HG03103 (cell line): ENCODE measurements around the gene RHBG.

Experiments used
- ATAC-seq: cut with Tn5 transposase; IDR thresholded peaks from one replicate; pipeline ENCODE4 v1.9.1; 2021; ENCODE audit warnings: low read depth; ENCODE audit not compliant: unreplicated experiment

The RHBG gene

DNA sequence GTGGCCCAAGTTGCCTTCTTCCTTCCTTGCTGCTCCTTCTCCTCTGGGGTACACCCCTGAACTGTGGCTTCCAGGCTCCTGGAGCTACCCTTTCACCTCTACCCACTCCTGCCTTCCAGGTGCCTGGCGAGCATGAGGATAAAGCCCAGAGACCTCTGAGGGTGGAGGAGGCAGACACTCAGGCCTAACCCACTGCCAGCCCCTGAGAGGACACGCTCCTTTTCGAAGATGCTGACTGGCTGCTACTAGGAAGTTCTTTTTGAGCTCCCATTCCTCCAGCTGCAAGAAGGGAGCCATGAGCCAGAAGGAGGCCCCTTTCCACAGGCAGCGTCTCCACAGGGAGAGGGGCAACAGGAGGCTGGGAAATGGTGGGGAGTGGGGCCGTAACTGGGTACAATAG, 15.6 kb downstream of the RHBG start:
- ATAC-seq, result no peak

DNA sequence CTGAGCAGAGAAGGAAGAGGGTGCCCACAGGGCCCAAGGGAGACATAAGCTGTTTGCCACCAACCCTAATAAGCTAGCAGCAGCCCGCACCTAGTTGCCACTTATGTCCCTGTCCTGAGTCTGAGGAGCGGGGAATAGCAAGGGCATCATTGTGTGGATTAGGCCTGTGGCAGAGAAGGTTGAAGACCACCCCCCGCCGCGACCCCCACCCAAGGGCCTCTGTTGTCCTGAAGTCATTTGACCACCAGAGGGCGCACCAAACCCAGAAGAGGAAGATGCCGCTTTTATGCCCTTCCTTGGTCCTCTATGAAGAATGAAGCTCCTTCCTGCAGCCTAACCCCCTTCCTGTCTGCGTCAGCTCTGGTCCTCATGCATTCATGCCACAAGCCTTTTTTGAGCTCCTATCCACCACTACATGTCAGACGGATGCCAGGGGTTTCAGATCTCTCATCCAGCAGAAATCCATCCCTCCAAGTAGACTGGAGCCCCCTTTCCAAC, 16.6 kb downstream of the RHBG start:
- no peak for ATAC-seq

DNA sequence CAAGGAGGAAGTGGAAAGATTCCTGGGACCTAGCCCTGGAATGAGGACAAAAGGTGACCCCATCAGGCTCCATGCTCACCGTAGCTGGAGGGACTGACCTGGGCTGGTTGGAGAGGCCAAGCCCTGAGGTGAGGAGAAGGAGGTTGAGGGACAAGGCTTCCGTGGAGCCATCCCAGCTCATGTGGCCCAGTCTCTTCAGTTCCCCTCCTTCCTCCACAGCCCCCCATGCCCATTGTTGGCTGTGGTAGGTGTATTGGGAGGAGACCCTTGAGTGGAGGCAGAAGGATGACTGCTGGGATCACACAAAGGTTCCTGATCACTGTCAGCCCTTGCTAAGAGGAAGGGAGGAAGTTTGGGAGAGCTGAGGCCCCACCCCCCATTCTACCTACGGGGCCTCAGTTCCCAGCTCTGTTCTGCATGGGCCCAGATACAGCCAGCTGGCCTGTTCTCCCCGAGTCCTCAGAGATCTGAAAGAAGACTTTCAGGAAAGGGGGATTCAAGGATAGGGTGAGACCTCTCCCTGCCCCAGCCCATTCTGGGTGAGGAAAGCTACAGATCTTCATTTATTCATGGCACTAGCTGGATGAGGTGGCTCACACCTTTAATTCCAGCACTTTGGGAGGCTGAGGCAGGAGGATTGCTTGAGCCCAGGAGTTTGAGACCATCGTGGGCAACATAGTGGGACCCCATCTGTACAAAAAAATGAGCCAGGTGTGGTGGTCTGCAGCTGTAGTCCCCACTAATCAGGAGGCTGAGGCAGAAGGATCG, 17.3 kb downstream of the RHBG start:
- no peak for ATAC-seq

DNA sequence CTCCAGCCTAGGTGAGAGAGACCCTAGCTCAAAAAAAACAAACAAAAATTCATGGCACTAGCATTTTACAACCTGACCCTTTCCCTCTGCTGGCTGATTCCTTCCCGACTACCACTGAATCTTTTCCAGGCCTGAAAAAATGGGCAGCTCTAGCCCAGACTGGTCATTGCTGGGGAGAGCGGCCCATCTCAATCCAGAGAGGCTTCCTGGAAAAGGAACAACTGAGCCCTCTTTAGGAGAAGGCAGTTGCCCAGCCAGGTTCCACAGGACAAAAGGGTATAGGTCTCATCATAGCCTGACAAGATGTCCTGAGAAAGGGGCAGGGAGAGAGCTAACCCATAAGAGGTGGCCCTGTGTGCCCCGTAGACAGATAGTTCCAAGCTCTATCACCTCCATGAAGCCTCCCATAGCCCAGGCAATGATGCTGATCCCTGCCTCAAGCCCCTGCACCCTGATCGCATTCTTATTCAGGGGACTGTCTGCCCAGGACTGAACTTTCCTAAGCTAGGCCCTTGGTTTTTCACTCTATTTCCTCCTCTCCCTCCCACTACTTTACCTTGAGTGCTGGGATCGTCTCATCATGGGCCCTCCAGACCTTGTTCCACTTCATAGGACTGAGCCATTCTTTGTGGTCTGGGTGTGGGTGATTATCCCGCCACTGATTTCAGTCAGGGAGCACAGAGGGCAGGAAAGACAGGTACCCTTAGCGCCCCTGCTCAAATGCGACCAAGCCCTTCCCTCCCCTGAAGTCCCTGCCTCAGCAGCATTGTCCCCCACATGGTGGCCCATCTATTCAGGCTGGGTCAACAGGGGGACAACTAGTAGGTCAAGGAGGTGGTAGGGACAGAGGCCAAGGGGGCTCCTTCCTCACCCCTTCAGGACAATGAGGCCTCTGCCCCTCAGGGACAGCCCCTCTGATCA, 18.2 kb downstream of the RHBG start:
- ATAC-seq, result no peak

DNA sequence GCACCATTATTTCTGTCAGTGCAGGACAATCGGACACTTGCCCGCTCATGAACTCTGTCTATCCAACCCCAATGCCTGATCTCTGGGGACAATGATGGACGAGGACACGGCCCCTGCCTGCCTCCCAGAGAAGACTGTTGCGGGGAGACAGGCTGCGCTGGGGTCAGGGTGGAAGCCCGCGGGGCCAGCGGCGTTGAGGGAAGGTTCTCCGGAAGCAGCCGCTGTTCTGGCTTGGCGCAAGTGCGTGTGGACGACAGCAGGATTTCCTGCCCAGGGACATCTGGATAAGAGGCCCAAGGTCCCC, 18.8 kb downstream of the RHBG start:
- no peak for ATAC-seq

DNA sequence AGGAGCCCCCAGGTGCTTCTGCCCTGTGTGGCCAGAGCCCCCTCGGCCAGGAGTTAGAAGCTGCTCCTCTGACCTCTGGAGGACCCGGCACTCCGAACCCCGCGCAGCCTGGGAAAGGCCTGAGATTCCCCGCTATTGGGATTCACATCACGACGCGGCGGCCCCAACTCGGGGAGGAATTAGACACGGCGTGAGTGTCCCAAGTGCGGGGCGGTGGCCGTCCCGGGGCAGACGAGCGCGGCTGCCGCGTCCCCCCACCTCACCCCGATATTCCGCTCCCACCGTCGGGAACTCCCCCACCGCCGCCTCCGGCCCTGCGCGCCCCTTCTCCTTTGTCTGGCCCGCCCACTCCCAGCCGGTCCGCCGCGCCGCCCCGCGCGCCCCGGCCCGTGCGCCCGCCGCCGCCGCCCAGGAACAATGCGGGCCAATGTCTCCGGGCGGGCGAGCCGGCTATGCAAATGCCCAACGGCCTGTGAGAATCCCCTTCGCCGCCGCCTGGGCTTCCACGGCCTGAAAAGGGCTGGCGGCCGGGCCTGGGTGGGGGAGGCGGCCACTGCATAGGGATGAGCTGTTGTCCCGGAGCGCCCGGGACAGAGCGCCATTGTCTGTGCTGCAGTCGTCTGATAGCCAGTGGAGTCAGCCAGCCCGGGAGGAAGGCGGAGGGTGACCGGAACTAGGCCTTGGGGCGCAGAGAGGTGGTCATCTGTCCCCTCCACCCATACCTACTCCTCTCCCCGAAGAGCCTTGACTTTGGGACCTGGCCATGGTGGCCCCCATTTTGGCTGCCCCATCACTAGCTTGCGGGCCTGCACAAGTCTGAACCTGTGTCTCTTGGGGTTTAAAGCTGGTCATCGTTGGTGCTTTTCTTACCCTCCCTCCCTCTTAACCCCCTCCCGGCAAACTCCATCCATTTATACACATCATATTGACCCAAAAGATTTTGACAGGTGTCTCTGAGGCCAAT, 19.4 kb downstream of the RHBG start:
- ATAC-seq, result no peak

DNA sequence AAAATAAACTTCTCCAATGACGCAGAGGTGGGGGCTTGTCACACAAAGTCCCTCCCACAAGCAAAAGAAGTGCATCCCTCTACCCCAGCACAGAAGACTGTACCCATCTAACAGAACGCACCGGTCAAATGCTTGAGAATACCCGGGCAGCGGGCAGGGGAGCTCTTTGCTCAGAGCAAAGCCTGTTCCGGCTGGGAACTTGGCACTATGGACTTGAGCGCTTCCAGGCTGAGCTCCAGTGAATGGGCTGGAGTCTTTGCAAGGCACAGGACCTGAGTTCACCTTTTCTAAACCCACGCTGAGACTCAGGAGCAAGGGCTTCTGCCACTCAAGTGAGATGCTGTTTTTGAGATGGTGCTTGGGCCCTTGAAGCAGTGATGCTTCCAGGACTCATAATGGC, 20.3 kb downstream of the RHBG start:
- no peak for ATAC-seq

DNA sequence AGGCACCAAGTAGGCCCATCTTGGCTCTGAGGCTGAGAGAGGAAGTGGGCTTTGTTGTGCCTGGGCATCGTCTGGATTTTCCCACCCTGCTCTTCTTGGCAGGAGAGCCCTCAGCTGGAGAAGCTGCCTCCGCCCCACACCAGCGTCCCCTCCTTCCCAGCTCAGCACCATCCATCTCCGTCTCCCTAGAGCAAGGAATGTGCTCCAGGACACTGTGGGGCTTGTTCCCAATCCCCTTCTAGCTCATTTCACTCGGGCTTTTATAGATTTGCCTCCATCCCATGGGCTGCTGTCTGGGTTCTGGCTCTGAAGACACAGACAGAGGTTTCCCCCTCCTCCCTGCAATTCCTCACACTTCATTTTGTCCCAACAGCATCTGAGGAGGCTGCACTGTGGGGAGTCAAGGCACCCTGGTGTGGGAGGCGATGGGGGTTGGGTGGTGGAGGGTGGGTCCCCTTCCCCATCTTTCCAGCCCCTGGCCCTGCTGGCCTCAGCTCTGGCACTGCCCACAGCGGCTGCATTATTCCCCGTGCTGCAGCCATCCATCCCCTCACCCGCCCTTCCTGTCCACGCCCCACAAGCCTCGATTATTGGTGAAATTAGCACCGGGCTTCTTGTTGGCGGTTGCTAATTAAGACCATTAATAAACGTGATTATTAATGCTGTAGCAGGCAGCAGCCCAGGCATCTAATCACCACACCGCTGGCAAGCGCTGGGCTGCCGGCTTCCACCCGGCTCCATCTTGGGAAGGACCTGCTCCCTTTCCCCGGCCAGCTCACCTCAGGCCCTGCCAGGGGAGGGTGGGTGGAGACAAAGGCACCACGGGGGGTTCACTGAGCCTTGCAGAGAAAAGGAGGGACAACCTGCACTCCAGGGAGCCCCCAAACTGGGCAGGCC, 21.7 kb downstream of the RHBG start:
- ATAC-seq, result no peak

DNA sequence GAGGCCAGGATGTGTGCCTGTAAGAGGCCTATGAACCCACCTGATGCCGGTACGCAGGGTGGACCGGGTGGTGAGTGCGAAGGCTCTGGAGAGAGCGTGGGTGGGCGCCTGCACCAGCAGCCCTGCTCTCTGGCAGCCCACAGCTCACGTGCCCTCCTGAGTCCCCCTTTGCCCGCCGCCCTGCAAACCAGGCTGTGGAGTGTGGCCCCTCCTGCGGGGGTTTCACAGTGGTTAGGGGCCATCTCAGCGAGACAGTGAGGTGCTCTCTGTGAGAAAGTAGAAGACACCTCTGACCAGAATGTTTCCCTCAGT, 22.3 kb downstream of the RHBG start:
- ATAC-seq, result no peak

DNA sequence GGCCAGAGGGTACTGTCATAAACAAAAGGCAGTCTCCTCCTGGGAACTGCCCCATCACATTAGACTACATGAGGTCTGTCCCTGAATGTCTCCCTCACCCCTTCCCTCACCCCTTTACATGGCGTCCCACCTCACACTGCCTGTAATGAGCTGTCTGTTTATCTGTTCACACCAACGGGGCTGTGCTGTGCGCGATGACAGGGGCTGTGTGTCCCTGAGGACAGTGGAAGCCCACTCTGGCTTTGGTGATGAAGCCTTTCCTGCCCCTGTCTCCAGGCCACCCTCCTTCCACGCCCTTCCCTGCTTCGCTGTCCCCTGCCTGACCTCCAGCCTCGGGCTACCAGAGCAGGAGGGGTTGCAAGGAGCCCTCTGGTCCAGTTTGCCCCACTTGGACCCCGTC, 22.7 kb downstream of the RHBG start:
- no peak for ATAC-seq

DNA sequence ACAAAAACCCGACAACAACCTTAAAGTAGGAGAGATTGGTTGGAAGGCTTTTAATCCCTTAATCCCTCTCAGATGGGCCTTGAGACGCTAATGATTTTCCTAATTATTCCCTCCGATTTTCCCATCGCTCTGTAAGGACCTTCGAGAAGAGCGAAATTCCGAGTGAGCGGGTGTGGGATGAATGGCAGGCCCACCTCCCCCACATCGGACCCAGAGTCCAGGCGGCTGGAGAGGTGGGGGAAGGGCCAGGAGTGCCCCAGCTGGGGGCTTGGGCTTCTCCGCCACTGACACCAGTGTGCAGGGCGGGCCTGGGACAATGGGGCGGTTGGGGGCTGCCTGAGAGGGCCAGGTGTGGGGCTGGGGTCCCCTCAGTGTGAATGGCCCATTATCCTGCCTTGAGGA, 23.4 kb downstream of the RHBG start:
- ATAC-seq, result no peak

DNA sequence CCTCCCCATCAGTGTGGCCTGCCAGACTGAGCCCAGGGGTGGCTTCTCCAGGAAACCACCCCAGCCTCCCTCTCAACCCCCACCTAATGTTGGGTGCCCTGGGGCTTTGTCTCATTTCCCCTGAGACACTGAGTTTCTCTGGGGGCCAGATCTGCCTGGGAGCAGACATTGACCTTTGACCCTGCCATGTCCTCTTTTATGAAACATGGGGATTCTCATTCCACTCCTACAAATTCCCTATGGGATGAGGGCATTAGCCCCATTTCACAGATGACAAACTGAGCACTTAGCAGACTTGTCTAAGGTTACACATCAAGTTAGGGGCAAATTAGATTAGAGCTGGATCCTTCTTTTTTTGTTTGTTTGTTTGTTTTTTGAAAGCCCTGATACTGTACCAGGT, 24.1 kb downstream of the RHBG start:
- no peak for ATAC-seq

DNA sequence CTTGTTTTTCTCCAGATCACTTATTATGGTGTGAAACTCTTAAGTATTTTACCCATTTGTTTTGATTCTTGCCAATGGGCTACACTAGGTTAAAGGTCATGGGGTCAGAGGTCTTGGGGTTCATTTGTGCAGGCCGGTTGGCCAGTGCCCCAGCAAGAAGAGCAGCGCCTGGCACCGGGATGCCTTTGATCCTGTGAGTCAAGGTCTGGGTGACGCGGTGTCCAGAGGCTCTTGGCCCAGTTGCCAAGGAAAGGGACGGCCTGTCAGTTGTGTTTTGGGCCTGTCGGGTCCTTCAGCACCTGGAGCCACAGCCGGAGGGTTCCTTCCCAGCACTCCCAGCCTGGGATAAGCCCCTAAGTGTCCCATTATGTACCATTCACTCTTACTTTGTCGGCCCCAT, 25.1 kb downstream of the RHBG start:
- ATAC-seq, result no peak

DNA sequence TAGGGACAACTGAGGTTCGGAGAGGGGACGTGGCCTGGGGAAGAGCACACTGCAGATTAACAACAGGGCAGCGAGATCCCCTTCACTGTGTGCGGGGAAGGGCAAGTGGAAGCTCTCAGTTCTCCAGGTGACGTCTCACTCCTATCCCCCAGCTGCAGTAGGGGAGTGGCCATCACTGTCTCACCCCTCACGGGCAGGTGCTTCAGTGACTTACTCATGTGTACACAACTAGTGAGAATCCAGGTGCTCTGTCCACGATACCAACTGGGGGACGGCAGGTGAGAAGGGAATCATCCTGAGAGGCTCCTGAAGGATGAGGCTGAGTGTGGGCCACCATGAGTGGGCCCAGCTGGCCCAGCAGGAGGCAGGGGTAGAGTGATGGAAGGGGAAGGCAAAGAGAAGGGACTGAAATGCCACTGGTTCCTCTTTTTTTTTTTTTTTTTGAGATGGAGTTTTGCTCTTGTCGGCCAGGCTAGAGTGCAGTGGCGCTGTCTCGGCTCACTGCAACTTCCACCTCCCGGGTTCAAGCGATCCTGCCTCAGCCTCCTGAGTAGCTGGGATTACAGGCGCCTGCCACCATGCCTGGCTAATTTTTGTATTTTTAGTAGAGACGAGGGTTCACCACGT, 25.9 kb downstream of the RHBG start:
- no peak for ATAC-seq

DNA sequence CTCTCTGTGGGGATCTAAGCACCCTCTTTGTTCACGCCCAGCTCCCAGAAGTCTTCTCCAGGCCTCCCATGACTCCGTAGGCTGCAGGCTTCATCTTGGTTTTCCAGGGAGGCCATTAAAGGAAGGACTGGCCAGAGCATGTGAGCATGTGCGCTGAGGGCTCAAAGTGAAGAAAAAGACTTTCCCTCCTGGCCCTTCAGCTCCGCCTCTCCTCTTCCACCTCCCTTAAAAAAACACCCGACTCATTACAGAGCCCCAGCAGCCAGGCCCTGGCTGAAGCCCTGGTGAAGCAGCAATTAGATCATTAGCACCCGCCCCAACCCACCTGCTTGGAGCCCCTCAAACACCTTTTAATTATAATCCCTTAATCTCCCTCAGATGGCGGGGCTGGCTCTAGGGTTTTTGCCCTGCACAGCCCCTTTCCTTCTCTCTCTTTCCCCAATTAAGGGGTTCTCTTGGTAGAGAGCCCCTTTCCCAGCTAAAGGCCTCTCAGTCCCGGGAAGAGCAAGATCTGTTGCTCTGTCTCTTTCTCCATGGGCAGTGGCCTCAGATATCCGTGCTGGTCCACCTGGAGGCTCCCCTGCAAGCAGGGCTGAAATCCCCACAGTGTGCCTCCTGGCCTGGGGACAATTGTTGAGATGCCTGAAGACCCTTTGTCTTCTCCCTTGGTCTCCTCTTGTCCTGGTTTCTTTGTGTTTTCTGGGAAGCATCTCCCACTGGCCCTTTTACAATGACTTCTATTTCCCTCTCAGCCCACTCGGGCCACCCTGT, 30.5 kb downstream of the RHBG start:
- ATAC-seq, result no peak

DNA sequence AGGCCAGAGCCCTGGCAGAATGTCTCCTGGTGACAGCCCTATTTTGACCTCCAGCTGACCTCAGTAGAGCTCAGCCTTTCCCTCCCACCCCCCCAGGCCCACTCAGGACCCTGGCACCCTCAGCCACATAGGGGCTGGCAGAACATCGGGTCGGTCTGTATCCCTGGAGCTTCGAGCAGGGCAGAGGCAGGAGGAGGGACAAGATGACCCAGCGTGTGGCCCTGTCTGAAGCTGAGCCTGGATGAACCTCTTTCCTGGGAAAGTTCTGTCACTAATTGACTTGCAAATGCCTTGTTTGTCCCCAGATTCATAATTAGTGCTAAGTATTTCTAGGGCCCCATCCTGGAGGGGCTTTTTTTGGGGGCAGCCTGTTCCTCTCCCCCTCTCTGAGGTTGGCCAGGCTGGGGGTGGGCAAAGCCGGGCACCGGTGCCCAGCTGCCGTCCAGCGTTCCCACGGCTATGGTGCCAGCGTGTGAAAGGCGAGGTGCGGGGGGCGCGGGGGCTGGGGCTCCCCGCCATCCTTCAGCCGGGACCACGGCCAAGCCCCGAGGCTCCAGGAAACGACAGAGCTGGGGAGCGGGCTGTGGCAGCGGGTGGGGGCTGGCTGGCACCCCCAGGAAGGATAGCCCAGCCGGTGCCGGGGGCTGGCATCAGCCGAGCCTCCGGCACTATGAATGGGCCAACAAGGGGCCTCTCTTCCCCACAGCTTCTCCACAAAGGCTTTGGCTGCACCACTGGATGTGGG, 31.4 kb downstream of the RHBG start:
- no peak for ATAC-seq

DNA sequence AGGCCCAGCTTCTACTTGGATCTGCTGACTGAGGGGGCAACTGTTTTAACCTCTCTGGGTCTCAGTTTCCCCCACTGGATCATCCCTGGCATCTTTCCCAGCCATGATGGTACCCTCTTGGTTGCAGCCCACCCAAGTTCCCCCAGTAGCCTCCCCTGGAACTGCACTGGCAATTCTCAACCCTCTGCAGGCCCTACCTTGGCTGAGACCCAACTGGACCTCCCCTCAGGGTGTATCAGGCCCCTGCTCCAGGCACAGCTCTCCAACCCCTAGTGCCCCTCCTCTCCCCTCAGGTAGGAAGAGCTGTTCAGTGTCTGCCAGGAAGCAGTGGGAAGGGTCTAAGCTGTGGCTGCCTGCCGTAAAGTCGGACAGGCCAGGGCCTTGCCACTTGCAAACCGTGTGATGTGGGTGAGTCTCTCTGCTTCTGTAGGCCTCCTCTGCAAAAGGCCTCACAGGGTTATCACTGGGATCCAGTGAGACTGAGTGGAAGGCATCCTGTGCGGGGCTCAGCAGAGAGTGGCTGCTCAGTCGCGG, 32.1 kb downstream of the RHBG start:
- no peak for ATAC-seq

DNA sequence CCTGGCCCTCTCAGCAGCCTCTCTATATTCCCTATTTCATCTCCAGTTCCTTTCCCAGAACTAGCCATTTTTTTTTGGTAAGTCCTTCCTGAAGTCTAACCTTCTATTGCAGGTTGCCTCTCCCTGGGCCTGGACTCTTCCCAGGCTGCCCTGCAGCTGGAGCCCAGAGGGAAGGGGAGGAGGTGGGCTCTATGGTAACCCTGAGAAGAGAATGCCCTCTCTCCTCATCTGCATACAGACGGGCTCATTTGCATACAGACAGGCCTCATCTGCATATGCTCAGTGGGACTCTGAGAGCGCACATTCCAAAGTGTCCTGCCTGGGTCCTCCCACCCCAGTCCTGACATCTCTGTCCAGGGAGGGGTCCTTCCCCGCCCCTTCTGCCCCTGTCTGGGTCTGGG, 32.7 kb downstream of the RHBG start:
- no peak for ATAC-seq
